ENCODE results near the gene RPS29. TPM values are rescaled to one million over a fixed set of nuclear protein-coding genes. Genes with fewer than 3 reads are reported as not detected.
A peak's percentile ranks its signal among the peaks of the same experiment; 100 is the strongest.

RPS29 gene
- total and polyA plus RNA-seq, 10 donors: 1,240 to 11,620 (median 4,157) TPM

GRCh38 chr14:49612251-49612650 is 26.1 kb upstream of the RPS29 start:
- intact Hi-C loops (cut with DNase I; ENCODE audit: low total_unique reads): no loop called here
- WGBS, 5 donors: 89 to 96% (median 93%) methylated on average over 4 of the region's 4 CpGs
- H3K36me3 ChIP-seq: peaks cover 0 to 66% (median 2%) of the 10 kb centered on the region in 6 donors

GRCh38 chr14:49607583-49607982 is 21.4 kb upstream of the RPS29 start:
- 89 to 98% (median 97%) methylated on average over 6 of the region's 6 CpGs for WGBS, 5 donors
- Histone ChIP-seq H3K27ac (no peak overlapping the region), H3K9me3 (no peaks in the 10 kb centered on the region), H3K4me1 (no peaks in the 10 kb centered on the region), H3K36me3 (peaks cover 0 to 75% (median 1%) of the 10 kb centered on the region in 6 donors), H3K4me3 (no peak overlapping the region), H3K27me3 (replicated peaks in 1 of 7) (no peaks in the 10 kb centered on the region)
- intact Hi-C loops (cut with DNase I; ENCODE audit: low total_unique reads): no loop called here
- TF ChIP-seq POLR2A (IDR thresholded peaks at IDR 0.05): no peak
- TF ChIP-seq CTCF (IDR thresholded peaks at IDR 0.05 in 8 of 11, conservative IDR thresholded peaks at IDR 0.05 in 3 of 11): no peak
- TF ChIP-seq POLR2AphosphoS5 (IDR thresholded peaks at IDR 0.05): no peak
- DNase-seq: no peak

More at GRCh38 chr14:49612251-49612650, 26.1 kb upstream of the RPS29 start:
- no peak overlapping the region for H3K27ac ChIP-seq
- no peak overlapping the region for H3K4me3 ChIP-seq
- no peak for DNase-seq
- no peak for TF ChIP-seq POLR2AphosphoS5 (IDR thresholded peaks at IDR 0.05)
- TF ChIP-seq CTCF (IDR thresholded peaks at IDR 0.05 in 8 of 11, conservative IDR thresholded peaks at IDR 0.05 in 3 of 11): no peak
- TF ChIP-seq POLR2A (IDR thresholded peaks at IDR 0.05): no peak
- H3K9me3 ChIP-seq: no peaks in the 10 kb centered on the region
- peaks cover 0 to 9% (median 0%) of the 10 kb centered on the region in 6 donors for H3K4me1 ChIP-seq
- no peaks in the 10 kb centered on the region for H3K27me3 ChIP-seq (replicated peaks in 1 of 7)

GRCh38 chr14:49598485-49599300 is 12.5 kb upstream of the RPS29 start, which contains the start of gene LRR1:
Gene LRR1 (plus strand): TSS chr14:49598940. CDS start chr14:49599021, 81 bp downstream.
- no peaks in the 10 kb centered on the region for H3K9me3 ChIP-seq
- peaks cover 7 to 65% (median 32%) of the 10 kb centered on the region in 6 donors for H3K4me1 ChIP-seq
- peak within 1 kb of the TSS; percentile 79 to 99 (median 86) for H3K4me3 ChIP-seq
- no peaks in the 10 kb centered on the region for H3K27me3 ChIP-seq (replicated peaks in 1 of 7)
- H3K36me3 ChIP-seq: peaks cover 0 to 16% (median 0%) of the 10 kb centered on the region in 6 donors
- H3K27ac ChIP-seq: peak within 1 kb of the TSS; percentile 96 to 99 (median 98)
- intact Hi-C loops (cut with DNase I; ENCODE audit: low total_unique reads): no loop called here
- peak; percentile 98 for DNase-seq
- WGBS, 5 donors: 0% methylated on average over 21 to 77 of the region's 77 CpGs
- TF ChIP-seq POLR2A (IDR thresholded peaks at IDR 0.05) (peak in 1 of 3 donors; percentile 1), CTCF (IDR thresholded peaks at IDR 0.05 in 8 of 11, conservative IDR thresholded peaks at IDR 0.05 in 3 of 11) (peak in 3 of 11 experiments; percentile 17 to 19 (median 18)), POLR2AphosphoS5 (IDR thresholded peaks at IDR 0.05) (peak; percentile 80 to 91 (median 86))

- TF ChIP-seq CTCF (IDR thresholded peaks at IDR 0.05 in 8 of 11, conservative IDR thresholded peaks at IDR 0.05 in 3 of 11) (no peak), POLR2AphosphoS5 (IDR thresholded peaks at IDR 0.05) (no peak), POLR2A (IDR thresholded peaks at IDR 0.05) (no peak)
- H3K27me3 ChIP-seq (replicated peaks in 1 of 7): no peaks in the 10 kb centered on the region
- H3K9me3 ChIP-seq: no peaks in the 10 kb centered on the region
- WGBS, 5 donors: 0 to 1% (median 0%) methylated on average over 14 to 15 of the region's 15 CpGs
- peaks cover 0 to 10% (median 0%) of the 10 kb centered on the region in 6 donors for H3K36me3 ChIP-seq
- DNase-seq: no peak
- peak overlapping the region; percentile 96 to 99 (median 98) for H3K27ac ChIP-seq
- H3K4me3 ChIP-seq: peak overlapping the region; percentile 79 to 99 (median 86)
- intact Hi-C loops (cut with DNase I; ENCODE audit: low total_unique reads): no loop called here
- H3K4me1 ChIP-seq: peaks cover 7 to 71% (median 32%) of the 10 kb centered on the region in 6 donors
Observed at GRCh38 chr14:49598189-49598484, 12.0 kb upstream of the RPS29 start.
